HG03378 (cell line): ENCODE results near the gene C2CD4A.

Experiments used
- ATAC-seq: cut with Tn5 transposase; IDR thresholded peaks from one replicate; pipeline ENCODE4 v1.9.1; 2021; ENCODE audit warnings: mild to moderate bottlenecking, moderate library complexity; ENCODE audit not compliant: unreplicated experiment

C2CD4A gene

GRCh38 chr15:62093809-62094208, 27.0 kb downstream of the C2CD4A start:
- ATAC-seq = no peak

DNA sequence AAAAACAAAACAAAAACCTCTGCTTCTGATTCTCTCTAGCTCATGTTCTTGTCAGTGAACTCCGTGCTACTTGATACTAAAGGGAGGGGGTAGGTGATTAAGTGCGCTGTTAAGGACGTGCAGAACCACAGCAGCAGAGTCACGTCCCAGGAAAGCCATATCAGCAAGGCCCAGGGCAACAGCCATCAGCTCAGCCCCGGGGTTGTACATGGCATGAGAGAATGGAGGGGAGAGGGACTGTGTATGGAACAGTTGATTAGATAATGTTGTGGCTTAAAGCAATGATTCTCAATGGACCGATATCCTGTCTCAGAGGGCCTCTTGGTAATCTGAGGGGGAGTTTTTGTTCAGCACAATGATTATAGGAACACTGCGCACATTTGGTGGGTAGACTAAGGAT, 27.6 kb downstream of the C2CD4A start:
- ATAC-seq = no peak

- ATAC-seq = no peak
Observed at GRCh38 chr15:62099094-62099601, 32.4 kb downstream of the C2CD4A start.

GRCh38 chr15:62103431-62103830, 36.7 kb downstream of the C2CD4A start:
- ATAC-seq = no peak

- no peak for ATAC-seq
Observed at GRCh38 chr15:62104401-62104800, 37.6 kb downstream of the C2CD4A start.

DNA sequence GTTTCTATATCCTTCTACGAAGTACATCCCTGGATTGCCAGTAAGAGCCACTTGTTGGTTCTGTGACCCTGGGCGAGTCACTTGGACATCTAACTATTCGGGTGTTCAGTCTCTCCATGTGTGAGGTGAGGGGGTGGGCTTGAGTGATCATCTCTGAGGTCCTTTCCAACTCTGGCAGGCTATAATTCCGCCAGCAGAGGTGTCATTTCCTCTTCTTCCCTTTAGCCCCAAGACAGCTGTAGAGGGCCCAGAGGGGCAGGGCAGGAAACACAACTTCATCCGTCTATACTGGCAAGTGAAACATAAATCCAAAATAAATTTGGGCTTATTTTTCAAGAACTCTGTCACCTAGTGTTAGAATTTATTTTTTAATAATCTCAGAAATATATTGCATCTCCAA, 38.1 kb downstream of the C2CD4A start:
- ATAC-seq = no peak

DNA sequence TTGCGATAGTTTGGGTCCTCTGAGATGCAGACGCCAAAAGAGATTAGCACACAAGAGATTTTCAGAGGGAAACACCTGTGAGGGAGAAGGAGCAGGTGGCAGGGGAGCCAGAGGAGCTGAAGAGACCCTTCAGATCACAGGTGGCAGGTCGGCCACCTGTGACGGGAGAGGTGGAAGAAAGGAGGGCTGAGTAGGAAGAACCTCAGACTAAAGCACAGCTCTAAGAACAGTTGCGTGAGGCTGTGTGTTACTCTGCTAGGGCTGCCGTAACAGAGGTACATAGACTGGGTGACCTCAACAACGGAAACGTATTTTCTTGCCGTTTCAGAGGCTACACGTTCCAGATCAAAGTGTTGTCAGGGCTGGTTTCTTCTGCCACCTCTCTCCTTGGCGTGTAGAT, 38.5 kb downstream of the C2CD4A start:
- no peak for ATAC-seq

DNA sequence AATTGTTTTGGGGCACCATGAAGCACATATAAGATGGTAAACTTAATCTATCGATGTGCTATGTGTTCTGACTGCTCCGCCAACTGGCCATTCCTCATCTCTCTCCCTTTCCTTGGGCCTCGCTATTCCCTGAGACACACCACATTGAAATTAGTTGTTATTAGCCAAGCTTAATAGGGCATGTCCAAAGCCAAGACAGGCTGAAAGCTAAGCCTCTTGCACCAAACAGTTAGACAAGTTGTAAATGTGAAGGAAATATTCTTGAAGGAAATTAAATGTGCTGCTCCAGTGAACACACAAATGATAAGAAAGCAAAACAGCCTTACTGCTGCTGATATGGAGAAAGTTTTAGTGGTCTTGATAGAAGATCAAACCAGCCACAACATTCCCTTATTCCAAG, 39.3 kb downstream of the C2CD4A start:
- no peak for ATAC-seq

DNA sequence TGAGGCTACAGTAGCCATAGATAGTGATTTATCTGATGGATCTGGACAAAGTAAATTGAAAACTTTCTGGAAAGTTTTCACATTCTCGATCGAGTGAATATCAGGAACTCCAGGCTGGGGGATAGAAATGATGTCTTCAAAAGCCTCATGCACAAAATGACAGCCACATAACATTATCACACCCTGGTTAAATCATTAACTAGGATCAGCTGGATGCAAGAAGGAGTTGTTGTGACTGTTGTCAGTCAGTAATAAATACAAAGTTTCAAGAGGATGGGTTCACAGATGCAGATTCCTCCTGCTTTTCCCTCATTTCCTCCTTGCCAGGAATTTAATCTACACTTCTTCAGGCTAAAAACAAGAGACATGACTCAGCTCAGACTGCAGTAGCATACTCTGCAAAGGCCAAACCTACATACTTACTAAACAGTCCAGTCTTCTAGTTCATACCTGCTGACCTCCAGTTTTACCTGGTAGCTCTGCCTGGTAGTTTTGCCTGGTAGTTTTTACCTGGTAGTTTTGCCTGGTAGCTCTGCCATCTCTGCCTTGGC, 40.9 kb downstream of the C2CD4A start:
- ATAC-seq = no peak

DNA sequence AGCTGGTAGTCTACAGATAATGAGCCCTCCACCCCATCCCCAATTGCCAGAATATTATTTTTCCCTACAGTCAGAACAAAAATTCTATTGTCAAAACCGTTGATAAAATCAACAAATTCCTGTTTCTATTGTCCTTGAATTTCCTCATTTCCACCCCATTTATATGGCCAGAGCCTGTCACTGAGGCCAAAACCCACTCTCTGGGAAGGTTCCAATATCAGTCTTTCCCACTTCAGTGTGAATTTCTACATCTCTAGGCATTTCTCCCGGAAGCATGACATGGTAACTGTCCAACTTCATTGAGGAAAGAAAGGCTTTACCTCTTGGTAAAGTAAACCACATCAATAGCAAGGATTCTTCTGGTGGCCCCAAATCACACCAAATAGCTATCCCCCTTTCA, 41.6 kb downstream of the C2CD4A start:
- no peak for ATAC-seq

DNA sequence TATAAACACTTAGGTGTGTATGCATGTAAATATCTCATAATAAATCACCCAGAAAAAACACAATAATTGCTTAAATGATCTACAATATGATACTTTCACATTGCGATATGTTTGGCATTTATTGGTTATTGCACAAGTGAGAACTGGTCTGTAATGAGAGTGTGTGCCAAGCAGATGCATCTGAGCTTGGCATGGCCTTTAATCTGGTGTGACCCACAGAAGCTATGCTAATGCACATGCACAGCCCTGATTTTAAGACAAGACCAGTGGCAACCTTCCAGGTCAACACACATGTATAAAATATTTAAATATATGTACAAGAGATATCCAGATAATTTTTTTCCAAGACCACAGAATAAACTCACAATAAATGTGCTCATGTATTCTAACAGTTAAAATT, 42.7 kb downstream of the C2CD4A start:
- no peak for ATAC-seq

DNA sequence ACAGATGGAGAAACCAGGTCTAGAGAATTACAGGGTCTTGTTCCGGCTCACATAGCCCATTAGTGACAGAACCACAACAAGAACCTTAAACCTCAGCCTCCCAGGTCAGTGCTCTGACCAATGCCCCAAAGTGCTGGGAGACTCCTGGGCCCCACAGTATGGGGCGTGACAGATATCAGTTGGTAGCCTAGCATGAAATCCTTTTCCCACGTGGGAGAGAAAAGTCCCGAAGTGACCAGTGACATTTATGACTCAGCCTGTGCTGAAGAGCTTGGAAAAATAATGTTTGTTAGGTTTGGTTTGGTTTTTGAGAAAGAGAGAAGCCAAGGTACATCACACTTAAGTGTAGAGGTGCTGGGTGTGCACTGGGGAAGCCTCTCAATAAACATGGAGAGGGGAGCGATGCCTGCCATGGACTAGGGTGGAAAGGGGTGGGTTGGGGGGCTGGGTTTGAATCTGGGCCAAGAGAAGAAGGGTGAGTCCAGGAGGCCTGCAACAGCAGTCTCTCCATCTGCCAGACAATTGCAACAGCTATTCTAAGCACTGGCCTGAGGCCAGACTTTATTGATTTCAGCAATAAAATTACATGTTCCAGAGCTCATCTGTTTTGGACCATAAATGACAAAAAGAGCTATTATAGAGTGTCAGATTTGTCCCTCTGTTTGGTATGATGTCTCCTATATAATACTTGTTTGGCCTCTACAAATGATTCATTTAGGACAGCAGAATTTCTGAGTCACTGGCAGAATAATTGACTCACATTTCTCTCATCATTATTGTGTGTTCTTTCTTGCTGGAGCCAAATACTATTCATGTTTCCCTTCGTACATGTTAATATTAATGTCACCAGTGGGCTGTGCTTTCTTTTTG, 43.4 kb downstream of the C2CD4A start:
- no peak for ATAC-seq

DNA sequence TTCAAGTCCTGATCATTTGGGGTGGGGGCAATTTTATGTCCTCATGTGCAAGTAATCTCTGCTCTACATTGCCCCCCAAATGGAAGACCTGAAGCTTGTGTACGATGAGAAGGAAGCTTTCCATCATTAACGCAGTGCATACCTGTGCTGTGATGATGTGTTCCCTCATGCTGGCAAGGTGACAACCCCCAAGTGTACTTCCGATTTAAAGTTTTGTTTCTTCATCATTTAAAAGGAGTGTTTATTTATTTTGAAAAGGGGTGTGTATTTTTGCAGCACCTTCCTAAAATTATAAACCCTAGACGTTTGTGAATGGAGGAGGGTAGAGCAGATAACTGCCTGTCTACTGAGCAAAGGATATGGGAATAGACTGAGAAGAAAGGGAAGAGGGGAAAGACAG, 45.3 kb downstream of the C2CD4A start:
- no peak for ATAC-seq

GRCh38 chr15:62112616-62113593, 46.1 kb downstream of the C2CD4A start:
- no peak for ATAC-seq

DNA sequence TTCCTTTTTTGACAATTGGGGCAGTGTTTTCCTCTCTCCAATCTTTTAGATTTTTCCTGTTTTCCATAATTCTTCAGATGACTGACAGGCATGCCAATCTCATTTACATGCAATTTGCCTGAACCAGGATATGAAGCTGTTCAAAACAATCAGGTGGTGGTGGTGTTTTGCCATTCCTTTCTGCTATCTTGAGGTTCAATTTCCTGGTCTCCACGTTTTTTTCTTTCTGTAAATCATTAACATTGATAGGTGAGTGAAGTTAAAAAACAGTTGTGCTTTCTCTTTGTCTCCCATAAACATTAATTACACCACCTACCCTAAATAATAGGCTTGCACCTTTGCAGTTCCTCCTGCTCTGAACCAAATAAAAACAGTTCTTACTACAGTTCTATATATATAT, 49.1 kb downstream of the C2CD4A start:
- no peak for ATAC-seq

DNA sequence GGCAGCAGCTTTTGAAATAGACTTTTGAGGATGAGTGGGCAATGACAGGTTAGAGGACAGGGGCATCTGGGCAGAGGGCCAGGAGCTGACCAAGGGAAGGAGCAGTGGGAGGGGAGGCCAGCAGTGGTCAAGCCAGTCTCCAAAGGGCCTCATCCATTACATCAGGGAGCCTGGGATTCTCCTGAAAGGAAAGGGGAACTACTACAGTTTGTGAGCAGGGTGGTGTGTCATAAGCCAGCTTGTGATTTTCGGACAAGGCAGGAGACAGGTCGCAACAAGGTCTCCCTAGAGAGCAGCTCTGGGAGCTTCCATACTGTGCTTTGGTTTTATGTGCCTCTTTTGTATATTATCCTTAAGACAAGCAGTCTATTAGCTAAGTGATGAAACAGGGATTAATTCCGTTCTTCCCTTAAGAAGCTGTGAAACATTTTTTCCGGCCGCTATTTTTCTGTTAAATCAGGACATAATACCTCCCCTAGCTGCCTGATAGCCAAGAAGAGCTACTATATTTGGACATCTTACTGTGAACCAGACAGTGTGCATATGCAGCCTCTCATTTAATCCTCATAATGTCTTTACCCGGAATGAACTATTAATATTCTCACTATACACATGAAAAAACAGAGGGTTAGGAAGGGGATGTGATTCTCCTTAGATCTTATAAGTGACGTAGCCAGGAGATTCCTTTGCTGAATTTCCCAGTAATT, 51.9 kb downstream of the C2CD4A start:
- ATAC-seq = no peak

DNA sequence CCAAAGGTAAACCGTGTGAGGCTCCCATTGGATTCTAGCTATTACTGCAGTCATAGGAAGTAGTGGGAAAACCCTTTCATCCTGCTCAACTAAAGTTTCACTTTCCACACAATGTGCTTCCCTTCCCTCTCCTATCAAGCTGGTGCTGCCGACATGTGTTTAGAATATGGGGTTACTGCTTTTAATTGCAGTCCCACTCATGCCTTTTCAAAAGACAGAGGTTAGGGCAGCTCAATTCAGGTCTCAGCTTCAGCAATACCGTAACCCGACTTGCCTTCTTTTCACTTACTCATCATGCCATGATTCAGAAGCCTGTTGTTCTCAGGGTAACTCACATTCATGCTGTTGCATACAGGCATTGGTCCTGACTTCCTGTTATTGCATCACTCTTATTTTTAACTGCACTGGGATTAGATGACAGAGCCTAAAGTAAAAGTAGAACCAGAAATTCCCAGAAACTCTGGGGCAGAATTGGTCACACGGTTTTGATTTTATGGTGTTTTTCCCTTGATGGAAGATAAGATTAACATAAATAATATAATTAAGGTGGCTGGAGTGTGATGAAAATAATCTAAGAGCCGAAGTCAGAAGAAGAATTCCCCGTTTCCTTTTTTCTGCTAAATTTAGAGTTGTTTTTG, 52.6 kb downstream of the C2CD4A start:
- ATAC-seq = no peak

- no peak for ATAC-seq
Observed at GRCh38 chr15:62119874-62120273, 53.1 kb downstream of the C2CD4A start.
